A549 (cell line): ENCODE measurements around the gene OR2S2.

Experiments used
- CTCF ChIP-seq: fragments of >200 bp; sonication (Bioruptor Twin); formaldehyde crosslinking; IDR thresholded peaks from 3 replicates; pipeline ENCODE4 v1.5.1; 2016
- HOXB13 ChIP-seq: fragments of 250-450 bp; sonication (Bioruptor Pico); IDR thresholded peaks from 2 replicates; pipeline ENCODE4 v1.5.0; 2020; ENCODE audit warnings: low read depth, mild to moderate bottlenecking, moderate library complexity

GRCh38 chr9:35935261-35935660 is 22.7 kb downstream of the OR2S2 start:
- TF ChIP-seq CTCF (no peak), HOXB13 (CRISPR knock-in tag) (no peak)
